Fibroblast of peridontal ligament (primary cell): ENCODE data around the gene PSME2.

Experiments
- DNase-seq: peaks from one replicate; pipeline ENCODE4 v3.0.0-alpha.2; 2010; ENCODE audit errors: extremely low read depth

Gene PSME2

DNA sequence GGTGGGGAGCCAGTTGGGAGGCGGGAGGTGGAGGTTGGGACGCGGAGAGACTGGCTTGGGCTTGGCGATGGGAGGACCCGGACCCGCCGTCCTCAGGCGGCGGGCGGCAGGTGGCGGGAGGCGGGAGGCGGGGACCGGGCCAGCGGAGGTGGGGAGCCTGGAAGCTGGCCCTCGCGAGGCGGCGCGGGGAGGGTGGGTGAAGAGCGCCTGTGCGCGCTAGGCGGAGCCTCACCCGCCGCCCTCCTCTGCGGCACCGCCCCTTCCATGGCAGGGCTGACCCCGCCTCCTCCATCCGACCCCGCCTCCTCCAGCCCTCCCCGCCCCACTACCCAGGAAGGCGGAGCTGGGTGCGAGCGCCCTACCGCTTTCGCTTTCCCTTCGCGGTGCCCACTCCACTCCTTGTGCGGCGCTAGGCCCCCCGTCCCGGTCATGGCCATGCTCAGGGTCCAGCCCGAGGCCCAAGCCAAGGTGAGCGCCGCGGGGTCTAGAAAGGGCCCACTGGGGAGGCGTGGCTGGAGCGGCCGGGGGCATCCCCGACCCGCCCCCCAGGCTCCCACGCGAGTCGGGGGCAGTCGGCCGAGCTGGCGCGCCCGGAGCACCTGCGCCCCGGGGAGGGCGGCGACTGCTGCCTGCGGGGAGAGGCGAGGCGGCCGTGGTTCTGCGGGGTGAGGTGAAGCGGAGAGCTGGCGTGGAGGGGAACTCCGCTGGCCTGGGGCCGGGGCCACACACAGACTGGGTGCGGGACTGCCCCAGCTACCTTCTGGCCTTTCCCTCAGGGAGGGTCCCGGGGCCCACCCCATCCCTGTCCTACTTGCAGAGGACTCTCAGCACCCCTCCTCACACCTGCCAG, 10.4 kb downstream of the PSME2 start, which contains the start of gene PSME1:
Gene PSME1, plus strand, starts transcription at position 361 of the 850 bp plus-strand sequence. Its CDS starts 69 bp downstream, at position 430.
- DNase-seq, result peak; percentile 75

DNA sequence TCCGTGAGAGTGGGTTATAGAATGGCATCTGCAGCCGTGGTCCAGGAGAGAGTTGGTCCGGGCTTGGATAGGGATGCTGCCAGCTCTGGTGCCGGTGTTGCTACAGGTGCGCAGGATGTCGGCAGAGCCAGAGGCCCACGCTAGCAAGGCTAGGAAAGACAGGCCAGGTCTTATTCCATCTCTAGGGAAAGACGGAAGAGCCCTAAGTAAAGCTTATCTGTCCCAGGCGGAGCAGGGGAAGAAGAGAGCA, 10.9 kb downstream of the PSME2 start:
- no peak for DNase-seq

DNA sequence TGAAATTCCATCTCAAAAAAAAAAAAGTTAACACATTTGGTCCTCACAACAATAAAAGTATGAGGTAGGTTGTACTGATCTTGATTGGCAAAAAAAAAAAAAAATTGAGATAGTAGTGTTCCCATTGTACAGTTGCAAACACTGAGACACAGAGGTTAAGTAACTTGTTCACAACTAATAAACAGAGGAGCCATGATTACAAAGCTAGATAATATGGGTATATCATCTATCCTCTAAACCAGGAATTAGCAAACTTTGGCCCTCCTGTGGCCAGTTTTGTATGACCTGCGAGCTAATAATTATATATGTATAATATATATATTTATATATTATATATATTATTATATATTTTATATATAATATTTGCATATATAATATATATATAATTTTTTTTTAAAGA, 12.7 kb downstream of the PSME2 start:
- DNase-seq, result no peak

DNA sequence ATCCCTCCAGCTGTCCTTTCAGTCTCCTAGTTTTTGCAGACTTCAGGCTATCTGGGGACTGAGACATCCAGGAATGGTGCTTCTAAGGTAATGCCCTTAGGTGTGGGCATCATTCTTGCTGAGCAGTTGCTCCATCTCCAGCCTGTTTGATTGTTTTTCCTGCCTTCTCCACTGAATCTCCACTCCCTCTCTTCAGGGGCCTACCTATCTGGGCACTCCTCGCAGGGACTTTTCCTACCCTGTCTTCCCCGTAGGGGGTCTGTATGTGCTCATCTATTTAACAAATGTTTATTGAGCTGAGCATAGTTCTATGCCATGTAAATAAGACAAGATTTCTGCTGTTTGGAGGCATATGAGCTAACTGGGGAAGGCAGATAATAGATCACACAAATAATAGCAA, 13.4 kb downstream of the PSME2 start:
- DNase-seq, result no peak

DNA sequence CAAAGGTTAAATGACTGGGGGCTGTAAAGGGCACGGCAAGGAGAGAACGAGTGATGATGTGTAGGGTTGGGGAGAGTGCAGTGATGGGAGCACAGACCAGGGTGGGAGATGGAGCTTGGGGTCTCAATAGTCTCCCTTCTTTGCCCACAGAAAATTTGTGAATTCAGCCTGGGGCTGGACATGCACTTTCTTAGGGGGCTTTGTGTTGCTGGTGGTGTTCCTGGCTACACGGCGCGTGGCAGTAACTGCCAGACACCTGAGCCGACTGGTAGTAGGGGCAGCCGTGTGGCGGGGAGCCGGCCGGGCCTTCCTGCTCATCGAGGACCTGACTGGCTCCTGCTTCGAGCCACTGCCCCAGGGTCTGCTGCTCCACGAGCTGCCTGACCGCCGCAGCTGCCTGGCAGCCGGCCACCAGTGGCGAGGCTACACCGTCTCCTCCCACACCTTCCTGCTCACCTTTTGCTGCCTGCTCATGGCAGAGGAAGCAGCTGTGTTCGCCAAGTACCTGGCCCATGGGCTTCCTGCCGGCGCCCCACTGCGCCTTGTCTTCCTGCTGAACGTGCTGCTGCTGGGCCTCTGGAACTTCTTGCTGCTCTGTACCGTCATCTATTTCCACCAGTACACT, 14.2 kb downstream of the PSME2 start:
- no peak for DNase-seq

DNA sequence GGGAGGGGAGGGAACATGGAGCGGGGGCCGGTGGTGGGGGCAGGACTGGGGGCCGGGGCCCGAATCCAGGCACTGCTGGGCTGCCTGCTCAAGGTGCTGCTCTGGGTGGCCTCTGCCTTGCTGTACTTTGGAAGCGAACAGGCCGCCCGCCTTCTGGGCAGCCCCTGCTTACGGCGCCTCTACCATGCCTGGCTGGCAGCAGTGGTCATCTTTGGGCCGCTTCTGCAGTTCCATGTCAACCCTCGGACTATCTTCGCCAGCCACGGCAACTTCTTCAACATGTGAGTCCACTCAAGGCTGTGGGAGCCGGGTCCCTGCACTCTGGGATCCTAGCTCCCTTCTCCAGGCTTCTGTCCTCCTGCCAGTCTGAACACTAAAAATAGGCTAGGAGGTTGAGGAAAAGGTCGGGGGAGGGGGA, 14.9 kb downstream of the PSME2 start:
- no peak for DNase-seq

DNA sequence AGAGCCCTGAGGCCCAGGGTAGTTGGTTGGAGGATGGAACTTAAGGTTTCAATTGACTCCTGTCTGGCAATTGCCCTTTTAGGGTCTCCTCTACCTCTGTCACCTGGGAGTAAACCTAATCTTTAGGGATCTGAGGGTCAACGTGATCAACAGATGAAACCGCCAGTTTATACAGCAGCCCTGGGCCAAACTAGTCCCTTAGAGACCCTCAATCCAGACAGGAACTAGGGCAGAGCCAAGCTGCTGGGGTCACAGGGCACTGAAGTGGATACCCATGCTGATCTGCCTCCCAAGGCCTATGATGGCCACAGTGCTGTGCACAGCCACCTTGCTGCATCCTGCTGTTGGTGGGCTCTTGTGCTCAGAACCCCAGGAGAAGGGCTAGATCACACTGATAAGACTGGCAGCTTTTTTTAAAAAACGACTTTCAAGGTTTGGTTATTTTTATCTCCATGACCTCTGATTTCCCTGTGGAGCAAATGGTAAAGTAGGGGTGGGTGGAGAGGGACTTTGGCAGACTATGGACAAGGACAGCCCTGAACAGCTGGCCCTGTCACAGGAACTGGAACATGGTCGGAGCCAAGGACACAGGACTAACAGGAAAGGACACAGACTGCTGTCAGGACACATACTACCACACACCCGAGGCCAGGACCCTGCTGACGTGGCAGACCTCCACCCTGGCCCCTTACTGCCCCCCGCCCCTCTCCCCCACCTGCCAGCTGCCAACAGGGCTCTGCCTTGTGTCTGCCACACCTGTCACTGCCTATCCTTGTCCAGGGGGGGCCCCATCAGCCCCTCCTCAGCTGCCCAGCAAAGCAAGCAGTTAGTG, 15.5 kb downstream of the PSME2 start:
- no peak for DNase-seq

DNA sequence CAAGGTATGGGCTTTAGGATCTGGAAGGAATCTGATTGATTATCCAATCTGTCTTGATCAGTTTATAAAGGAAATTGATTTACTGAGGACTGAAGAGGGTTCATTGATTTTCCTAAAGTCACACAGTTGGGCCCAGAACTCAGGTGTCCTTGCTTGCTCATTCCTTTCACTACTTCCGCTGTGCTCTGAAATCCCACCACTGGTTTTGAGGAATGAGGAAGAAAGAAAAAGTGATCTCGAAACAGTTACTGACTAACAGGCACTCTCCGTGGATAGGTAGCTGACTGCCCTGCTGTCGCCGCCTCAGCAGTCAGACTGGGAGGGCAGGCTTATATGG, 16.1 kb downstream of the PSME2 start, which contains the start of gene FITM1:
Gene FITM1, plus strand, starts transcription at position 280 of the 337 bp plus-strand sequence. CDS start 905 bp downstream, outside the sequence.
- DNase-seq, result no peak

DNA sequence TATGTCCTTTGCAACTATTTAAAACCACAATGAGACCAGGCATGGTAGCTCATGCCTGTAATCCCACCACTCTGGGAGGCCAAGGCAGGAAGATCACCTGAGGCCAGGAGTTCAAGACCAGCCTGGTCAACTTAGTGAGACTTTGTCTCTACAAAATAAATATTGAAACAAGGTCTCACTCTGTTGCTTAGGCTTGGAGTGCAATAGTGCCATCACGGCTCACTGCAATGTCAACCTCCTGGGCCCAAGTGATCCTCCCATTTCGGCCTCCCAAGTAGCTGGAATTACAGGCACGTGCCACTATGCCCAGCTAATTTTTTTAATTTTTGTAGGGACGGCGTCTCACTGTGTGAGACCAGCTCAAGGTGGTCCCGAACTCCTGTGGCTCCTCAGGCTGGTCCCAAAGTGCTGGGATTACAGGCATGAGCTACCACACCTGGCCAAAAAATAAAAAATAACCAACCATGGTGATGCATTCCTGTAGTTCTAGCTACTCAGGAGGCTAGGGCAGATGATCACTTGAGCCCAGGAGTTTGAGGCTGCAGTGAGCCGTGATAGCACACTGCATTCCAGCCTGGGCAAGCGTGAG, 16.9 kb downstream of the PSME2 start:
- DNase-seq, result no peak

DNA sequence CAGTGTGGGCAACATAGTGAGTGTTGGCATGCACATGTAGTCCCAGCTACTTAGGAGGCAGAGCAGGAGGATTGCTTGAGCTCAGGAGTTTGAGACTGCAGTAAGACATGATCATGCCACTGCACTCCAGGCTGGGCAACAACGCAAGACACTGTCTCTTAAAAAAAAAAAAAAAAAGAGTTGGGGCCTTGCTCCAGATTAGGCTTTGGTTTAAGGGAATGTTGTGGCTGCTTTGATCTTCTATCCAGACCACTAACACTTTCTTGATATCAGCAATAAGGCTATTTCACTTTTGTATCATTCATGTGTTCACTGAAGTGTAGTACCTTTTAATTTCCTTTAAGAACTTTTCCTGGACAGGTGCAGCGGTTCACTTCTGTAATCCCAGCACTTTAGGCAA, 18.7 kb downstream of the PSME2 start:
- DNase-seq, result no peak

DNA sequence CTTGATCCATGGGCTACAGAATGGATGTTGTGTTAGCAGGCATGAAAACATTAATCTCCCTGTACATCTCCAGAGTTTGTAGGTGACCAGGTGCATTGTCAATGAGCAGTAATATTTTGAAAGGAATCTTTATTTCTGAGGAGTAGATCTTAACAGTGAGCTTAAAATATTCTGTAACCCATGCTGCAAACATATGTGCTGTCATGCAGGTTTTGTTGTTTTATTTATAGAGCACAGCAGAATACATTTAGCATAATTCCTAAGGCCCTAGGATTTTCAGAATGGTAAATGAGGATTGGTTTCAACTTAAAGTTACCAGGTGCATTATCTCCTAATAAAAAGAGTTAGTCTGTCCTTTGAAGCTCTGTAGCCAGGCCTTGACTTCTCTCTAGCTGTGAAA, 19.5 kb downstream of the PSME2 start:
- no peak for DNase-seq

DNA sequence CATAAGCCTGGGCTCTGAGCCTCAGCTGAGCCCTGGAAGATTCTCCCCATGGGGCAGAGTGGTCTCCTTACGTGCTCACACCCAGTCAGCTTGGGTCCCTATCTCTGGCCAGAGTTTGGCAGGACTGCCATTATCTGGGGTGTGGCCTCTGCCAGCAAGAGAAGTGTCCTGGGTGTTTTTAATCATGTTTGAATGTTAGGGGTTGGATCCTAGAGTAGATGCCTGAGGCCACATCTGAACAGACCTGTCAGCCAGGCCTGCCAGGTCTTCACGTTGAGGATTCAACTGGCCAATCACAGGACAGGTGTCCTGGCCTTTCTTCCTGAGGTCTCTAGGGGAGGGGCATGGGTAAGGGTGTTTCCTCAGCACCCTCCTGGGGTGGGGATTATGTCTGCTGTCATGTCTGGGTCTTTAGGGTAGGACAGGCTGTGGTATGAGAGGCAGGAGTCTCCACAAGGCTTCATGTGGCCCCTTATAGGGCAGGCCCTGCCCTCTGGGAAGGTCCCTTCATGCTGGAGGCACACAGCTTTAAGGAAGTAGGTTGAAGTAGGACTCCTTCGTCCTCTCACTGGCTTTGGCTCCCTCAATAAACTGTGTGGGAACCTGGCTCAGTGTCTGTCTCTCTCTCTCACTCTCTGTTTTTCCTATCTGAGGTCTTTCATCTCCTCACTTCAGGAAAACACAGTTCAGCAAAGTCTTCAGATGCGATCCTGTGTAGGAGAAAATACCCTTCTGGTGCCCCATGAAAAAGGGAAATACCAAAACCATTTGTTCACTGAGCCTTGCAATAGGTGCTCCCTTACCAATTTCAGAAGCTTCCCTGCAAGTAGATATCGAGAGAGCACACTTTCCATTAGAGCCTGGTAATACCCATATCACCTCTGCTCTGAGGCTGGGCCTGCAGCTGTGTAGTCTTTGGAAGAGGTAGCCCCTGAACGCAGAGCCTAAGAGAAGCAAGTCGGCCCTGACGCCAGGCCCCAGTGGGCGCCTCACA, 22.7 kb downstream of the PSME2 start:
- DNase-seq, result no peak

DNA sequence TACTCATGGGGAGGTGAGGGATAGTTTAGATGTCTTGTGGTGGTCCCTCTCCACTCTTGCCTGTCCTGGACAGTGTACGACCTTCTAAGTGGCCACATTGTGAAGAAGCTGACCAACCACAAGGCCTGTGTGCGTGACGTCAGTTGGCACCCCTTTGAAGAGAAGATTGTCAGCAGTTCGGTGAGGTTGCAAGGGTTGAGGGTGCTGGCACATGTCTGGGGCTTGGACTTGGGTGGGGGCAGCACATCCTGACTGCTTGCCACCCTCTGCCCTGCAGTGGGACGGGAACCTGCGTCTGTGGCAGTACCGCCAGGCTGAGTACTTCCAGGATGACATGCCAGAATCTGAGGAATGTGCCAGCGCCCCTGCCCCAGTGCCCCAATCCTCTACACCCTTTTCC, 23.5 kb downstream of the PSME2 start:
- DNase-seq, result no peak

DNA sequence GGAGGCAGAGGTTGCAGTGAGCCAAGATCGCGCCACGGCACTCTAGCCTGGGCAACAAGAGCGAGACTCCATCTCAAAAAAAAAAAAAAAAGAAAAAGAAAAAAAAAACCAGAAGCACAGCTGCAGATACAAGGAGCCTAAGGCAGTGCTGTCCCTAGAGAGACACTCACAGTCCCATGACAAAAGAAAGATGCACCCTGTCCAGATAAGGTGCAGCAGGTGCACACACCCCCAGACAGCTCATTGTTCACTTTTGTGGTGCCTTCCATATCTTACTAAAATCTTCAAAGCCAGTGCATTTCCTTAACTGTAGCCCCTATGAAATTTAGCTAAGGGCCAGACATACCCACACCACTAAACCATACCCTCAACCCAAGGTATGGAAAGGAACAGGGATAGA, 24.0 kb downstream of the PSME2 start:
- DNase-seq, result no peak

DNA sequence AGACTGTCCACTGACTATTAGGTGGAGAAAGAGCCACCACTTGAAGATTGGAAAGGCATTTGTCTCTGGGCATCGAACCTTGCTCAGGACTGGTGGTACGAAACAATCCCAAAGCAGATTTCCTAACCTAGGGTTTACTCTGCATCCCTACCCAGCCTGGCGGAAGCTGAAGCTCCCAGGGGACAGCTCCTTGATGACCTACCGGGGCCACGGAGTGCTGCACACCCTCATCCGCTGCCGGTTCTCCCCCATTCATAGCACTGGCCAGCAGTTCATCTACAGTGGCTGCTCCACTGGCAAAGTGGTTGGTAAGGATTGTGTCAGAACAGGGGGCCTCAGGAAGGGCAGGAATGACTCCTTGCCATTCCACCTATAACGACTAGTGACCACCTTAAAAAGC, 25.2 kb downstream of the PSME2 start:
- no peak for DNase-seq

DNA sequence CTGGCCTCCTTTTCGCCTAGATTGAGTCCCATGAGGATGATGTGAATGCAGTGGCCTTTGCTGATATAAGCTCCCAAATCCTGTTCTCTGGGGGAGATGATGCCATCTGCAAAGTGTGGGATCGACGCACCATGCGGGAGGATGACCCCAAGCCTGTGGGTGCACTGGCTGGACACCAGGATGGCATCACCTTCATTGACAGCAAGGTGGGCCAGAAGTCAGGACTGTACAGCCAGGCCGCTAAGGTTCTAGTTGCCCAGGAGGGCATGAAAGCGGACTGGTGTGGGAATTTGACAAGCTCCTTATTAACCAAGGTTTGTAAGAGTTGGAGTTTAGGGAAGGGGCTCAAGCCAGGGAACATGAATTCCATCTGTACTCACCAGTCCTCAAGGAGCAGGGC, 26.7 kb downstream of the PSME2 start:
- DNase-seq, result no peak

DNA sequence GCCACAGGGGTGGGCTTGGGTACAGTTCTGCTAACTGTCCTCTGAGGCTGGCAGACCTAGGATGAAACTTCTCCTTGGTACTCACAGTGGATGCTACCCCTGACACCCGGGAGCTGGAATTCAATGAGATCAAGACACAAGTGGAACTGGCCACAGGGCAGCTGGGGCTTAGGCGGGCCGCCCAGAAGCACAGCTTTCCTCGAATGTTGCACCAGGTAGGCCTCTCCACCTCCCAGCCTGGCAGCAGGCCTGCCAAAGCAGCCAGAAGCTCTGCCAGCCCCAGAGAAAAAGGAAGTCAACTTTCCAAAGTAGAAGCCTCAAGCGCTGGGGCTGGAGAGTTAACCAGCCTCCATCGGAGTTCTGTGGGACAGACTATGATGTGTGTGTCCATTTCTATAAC, 29.2 kb downstream of the PSME2 start:
- DNase-seq, result no peak

DNA sequence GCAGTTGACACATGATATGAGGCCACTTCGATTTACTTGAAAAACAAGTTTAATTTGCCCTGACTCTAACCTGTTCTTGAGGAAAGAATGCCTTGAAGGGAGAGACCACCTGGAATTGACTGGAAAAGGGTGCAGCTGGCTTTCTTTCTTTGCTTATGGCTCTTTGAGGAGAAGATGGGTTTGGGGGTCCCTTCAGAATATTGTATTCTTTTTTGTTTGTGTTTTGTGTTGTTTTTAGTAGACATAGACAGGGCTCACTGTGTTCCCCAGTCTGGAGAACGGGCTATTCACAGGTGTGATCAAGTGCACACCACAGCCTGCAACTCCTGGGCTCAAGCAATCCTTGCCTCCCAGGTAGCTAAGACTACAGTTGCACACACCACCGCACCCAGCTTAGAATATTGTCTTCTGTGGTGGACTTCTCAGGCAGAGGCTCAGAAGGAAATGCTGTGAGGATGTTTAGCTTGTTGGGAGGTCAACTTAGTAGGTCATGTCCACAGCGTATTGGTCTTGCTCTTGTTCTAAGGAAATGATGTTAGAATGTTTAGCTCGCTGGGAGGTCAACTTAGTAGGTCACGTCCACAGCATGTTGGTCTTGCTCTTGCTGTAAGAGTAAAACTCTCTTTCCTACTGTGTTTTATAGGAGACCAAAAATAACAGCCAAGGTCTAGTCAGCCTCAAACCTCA, 30.1 kb downstream of the PSME2 start:
- DNase-seq, result no peak

DNA sequence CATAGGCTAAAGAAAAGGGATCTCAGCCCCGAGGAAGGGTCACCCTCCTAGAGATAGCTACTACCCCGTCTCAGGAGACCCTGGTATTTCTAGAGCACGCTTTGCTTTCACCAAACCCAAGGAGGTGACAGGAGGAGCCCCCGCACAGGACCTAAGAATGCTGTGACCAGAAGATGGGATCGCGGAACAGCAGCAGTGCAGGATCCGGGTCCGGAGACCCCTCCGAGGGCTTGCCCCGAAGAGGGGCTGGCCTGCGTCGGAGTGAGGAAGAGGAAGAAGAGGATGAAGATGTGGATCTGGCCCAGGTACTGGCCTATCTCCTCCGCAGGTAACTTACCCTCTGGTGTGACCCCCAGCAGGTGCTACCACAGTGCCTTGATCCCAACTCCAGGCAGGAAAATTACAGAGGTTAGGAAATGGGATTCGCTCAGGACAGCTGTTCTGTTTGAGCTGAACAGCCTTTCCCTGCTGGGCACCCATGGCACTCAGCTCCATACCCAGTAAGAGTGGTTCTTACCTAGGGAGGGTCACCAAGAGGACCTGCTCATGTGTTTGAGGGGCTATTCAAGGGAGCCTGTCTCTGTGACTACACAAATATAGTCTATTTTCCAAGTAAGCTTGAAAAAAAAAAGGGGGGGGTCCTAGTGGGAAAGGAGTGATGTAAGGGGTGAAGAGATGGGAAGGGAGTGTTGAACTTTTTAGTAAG, 30.8 kb downstream of the PSME2 start:
- DNase-seq, result no peak
